ENCODE measurements around the gene ADSL. TPM values are rescaled to one million over a fixed set of nuclear protein-coding genes. Genes with fewer than 3 reads are reported as not detected.

The ADSL gene
- total RNA-seq, 4 donors from 2014 or later, result 26.7 to 49.0 (median 36.6) TPM

- TF ChIP-seq CTCF (IDR thresholded peaks at IDR 0.05), result no peak
- TF ChIP-seq POLR2A (IDR thresholded peaks at IDR 0.05), result no peak
- intact Hi-C loops (cut with DNase I; ENCODE audit: low total_unique reads), result no loop called here
- DNase-seq (ENCODE audit: low spot score in 2 of 2), result no peak
- H3K4me3 ChIP-seq (ENCODE audit: low read depth, poor library complexity, severe bottlenecking), result no peak overlapping the region
- 93 to 96% methylated on average over 2 of the region's 2 CpGs for WGBS, 2 donors
These were observed 19.8 kb downstream of the ADSL start for GRCh38 chr22:40366068-40366467.

GRCh38 chr22:40367342-40367741 is 21.0 kb downstream of the ADSL start:
- intact Hi-C loops (cut with DNase I; ENCODE audit: low total_unique reads), result no loop called here
- whole genome bisulfite sequencing, 2 donors, result 49 to 55% methylated on average over 6 of the region's 6 CpGs
- TF ChIP-seq POLR2A (IDR thresholded peaks at IDR 0.05) (no peak), CTCF (IDR thresholded peaks at IDR 0.05) (no peak)
- no peak for DNase-seq (ENCODE audit: low spot score in 2 of 2)
- H3K4me3 ChIP-seq (ENCODE audit: low read depth, poor library complexity, severe bottlenecking), result no peak overlapping the region

GRCh38 chr22:40368016-40368415 is 21.7 kb downstream of the ADSL start:
- DNase-seq (ENCODE audit: low spot score in 2 of 2), result no peak
- intact Hi-C loops (cut with DNase I; ENCODE audit: low total_unique reads), result no loop called here
- no peak overlapping the region for H3K4me3 ChIP-seq (ENCODE audit: low read depth, poor library complexity, severe bottlenecking)
- TF ChIP-seq CTCF (IDR thresholded peaks at IDR 0.05) (no peak), POLR2A (IDR thresholded peaks at IDR 0.05) (no peak)
- WGBS, 2 donors, result 81 to 83% methylated on average over 6 of the region's 6 CpGs

GRCh38 chr22:40368836-40369235 is 22.5 kb downstream of the ADSL start:
- no peak overlapping the region for H3K4me3 ChIP-seq (ENCODE audit: low read depth, poor library complexity, severe bottlenecking)
- no peak for DNase-seq (ENCODE audit: low spot score in 2 of 2)
- intact Hi-C loops (cut with DNase I; ENCODE audit: low total_unique reads), result no loop called here
- whole genome bisulfite sequencing, 2 donors, result 88% methylated on average over 3 of the region's 3 CpGs
- TF ChIP-seq POLR2A (IDR thresholded peaks at IDR 0.05), result no peak
- TF ChIP-seq CTCF (IDR thresholded peaks at IDR 0.05), result no peak

- H3K4me3 ChIP-seq (ENCODE audit: low read depth, poor library complexity, severe bottlenecking), result no peak overlapping the region
- intact Hi-C loops (cut with DNase I; ENCODE audit: low total_unique reads), result no loop called here
- no peak for DNase-seq (ENCODE audit: low spot score in 2 of 2)
- TF ChIP-seq CTCF (IDR thresholded peaks at IDR 0.05), result no peak
- TF ChIP-seq POLR2A (IDR thresholded peaks at IDR 0.05), result no peak
- 92 to 94% methylated on average over 8 of the region's 8 CpGs for WGBS, 2 donors
These were observed 28.3 kb downstream of the ADSL start for GRCh38 chr22:40374567-40374966.

- H3K4me3 ChIP-seq (ENCODE audit: low read depth, poor library complexity, severe bottlenecking), result no peak overlapping the region
- WGBS, 2 donors, result 78% methylated on average over 5 of the region's 5 CpGs
- DNase-seq (ENCODE audit: low spot score in 2 of 2), result no peak
- TF ChIP-seq CTCF (IDR thresholded peaks at IDR 0.05) (no peak), POLR2A (IDR thresholded peaks at IDR 0.05) (no peak)
- intact Hi-C loops (cut with DNase I; ENCODE audit: low total_unique reads), result no loop called here
These were observed 29.8 kb downstream of the ADSL start for GRCh38 chr22:40376149-40376548.

All from lower leg skin (tissue), 4 donors.